Osteoblast (primary cell): ENCODE measurements around the gene MATCAP1. TPM values are rescaled to one million over a fixed set of nuclear protein-coding genes. Genes with fewer than 3 reads are reported as not detected.

Experiments
- DNase-seq: peaks from one replicate; pipeline ENCODE4 v3.0.0; 2011; ENCODE audit warnings: low spot score, mixed read lengths; ENCODE audit not compliant: insufficient read length; ENCODE audit errors: missing footprints
- H2AFZ ChIP-seq: 2 replicates; pipeline ENCODE4 v1.6.0; 2011; ENCODE audit warnings: mild to moderate bottlenecking, low read length
- H3K27ac ChIP-seq: 2 replicates; pipeline ENCODE4 v1.5.1; 2011; ENCODE audit warnings: mild to moderate bottlenecking, low read depth, low read length, moderate library complexity
- H3K27me3 ChIP-seq: 2 replicates; pipeline ENCODE4 v1.6.0; 2012; ENCODE audit warnings: mild to moderate bottlenecking, control low read depth, inconsistent platforms, low read length, moderate library complexity; ENCODE audit not compliant: insufficient read depth
- H3K36me3 ChIP-seq: 2 replicates; pipeline ENCODE4 v1.5.1; 2011; ENCODE audit warnings: mild to moderate bottlenecking, low read length, control low read depth, moderate library complexity; ENCODE audit not compliant: insufficient read depth
- H3K4me1 ChIP-seq: 2 replicates; pipeline ENCODE4 v1.5.1; 2011; ENCODE audit warnings: mild to moderate bottlenecking, low read length, control low read depth, moderate library complexity; ENCODE audit not compliant: insufficient read depth
- H3K4me2 ChIP-seq: 2 replicates; pipeline ENCODE4 v1.6.0; 2011; ENCODE audit warnings: mild to moderate bottlenecking, low read length; ENCODE audit not compliant: insufficient read depth
- H3K4me3 ChIP-seq: fragments of 200-600 bp; sonication (generic); 3 replicates; pipeline ENCODE4 v1.5.1; 2012; ENCODE audit warnings: mild to moderate bottlenecking, low read length, inconsistent platforms; ENCODE audit not compliant: insufficient read depth
- H3K79me2 ChIP-seq: 2 replicates; pipeline ENCODE4 v1.6.0; 2012; ENCODE audit warnings: mild to moderate bottlenecking, low read length, control low read depth, inconsistent platforms; ENCODE audit not compliant: insufficient read depth
- H3K9me3 ChIP-seq: 2 replicates; pipeline ENCODE4 v1.5.1; 2011; ENCODE audit warnings: low read depth, low read length, control low read depth
- H4K20me1 ChIP-seq: 2 replicates; pipeline ENCODE4 v1.6.0; 2012; ENCODE audit warnings: mild to moderate bottlenecking, low read length, control low read depth; ENCODE audit not compliant: insufficient read depth
- total RNA-seq: library from RNA; depleted of rRNA; stranded (reverse); fragments of >200 nt; gene quantifications from 2 replicates; pipeline ENCODE4 v1.2.3, GENCODE V29; 2012
- TF ChIP-seq, protein P1 (sequence below): IDR thresholded peaks from 2 replicates; pipeline ENCODE4 v1.5.1; 2011; ENCODE audit warnings: mild to moderate bottlenecking, low read depth, low read length, moderate library complexity; ENCODE audit errors: extremely low read depth

The MATCAP1 gene
- total RNA-seq, 1 donor = 3.6 TPM

DNA sequence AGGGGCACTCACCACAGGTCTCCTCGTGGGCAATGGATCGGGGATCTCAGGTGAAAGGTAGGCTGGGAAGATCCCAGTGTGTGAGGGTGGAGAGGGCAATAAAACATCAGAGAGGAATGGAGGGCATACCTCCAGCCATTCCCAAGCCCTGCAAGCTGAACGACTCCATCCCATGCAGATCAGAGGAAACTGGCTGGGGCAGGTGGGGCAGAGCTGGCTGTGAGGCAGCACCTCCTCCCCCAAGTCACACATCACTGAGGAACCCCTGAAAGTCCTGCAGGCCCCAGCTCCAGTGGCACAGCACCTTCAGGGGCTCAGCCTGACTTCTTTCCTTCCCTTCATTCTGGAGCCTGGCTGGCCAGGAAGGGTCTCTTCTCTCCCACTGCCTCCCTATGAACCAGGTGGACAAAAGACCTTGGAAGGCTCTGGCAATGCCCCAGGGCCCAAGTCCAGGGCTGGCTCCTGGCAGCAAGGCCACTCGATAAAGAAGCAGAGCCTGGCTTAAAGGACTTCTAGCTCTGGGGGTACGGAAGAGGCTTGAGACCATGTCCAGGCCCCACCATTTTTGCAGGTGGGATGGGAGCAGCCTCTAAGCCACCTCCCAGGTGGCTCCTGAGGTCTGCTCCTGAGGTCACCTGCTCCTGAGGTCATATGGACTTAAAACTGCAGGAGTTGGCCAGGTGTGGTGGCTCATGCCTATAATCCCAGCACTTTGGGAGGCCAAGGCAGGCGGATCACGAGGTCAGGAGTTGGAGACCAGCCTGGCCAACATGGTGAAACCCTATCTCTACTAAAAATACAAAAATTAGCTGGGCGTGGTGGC, 29.6 kb upstream of the MATCAP1 start:
- Histone ChIP-seq H3K4me1 (no peaks in the 10 kb centered on the region), H3K36me3 (no peaks in the 10 kb centered on the region), H3K4me2 (no peak overlapping the region), H2AFZ (no peak overlapping the region), H3K79me2 (no peaks in the 10 kb centered on the region), H3K27me3 (no peaks in the 10 kb centered on the region), H3K9me3 (no peaks in the 10 kb centered on the region), H4K20me1 (peaks cover 2% of the 10 kb centered on the region), H3K4me3 (no peak overlapping the region), H3K27ac (no peak overlapping the region)
- no peak for DNase-seq
- TF ChIP-seq, protein P1, sequence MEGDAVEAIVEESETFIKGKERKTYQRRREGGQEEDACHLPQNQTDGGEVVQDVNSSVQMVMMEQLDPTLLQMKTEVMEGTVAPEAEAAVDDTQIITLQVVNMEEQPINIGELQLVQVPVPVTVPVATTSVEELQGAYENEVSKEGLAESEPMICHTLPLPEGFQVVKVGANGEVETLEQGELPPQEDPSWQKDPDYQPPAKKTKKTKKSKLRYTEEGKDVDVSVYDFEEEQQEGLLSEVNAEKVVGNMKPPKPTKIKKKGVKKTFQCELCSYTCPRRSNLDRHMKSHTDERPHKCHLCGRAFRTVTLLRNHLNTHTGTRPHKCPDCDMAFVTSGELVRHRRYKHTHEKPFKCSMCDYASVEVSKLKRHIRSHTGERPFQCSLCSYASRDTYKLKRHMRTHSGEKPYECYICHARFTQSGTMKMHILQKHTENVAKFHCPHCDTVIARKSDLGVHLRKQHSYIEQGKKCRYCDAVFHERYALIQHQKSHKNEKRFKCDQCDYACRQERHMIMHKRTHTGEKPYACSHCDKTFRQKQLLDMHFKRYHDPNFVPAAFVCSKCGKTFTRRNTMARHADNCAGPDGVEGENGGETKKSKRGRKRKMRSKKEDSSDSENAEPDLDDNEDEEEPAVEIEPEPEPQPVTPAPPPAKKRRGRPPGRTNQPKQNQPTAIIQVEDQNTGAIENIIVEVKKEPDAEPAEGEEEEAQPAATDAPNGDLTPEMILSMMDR = no peak

DNA sequence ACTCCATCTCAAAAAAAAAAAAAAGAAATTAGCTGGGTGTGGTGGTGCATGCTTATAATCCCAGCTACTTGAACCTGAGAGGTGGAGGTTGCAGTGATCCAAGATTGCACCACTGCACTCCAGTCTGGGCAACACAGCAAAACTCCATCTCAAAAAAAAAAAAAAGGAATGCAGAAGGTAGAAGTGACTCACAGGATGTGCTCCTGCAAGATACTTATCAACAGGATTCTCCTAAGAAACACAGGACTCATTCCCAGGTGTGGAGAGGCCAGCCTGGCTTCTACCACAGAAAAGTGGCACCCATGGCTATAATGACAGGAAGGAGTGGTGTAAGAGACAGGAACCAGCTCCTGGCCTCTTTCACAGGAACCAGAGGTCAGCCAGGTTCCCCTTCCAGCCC, 29.0 kb upstream of the MATCAP1 start:
- Histone ChIP-seq H3K4me3 (no peak overlapping the region), H2AFZ (no peak overlapping the region), H3K79me2 (no peaks in the 10 kb centered on the region), H3K4me1 (no peaks in the 10 kb centered on the region), H3K9me3 (no peaks in the 10 kb centered on the region), H3K36me3 (no peaks in the 10 kb centered on the region), H4K20me1 (peaks cover 2% of the 10 kb centered on the region), H3K27me3 (no peaks in the 10 kb centered on the region), H3K4me2 (no peak overlapping the region), H3K27ac (no peak overlapping the region)
- DNase-seq = no peak
- TF ChIP-seq, protein P1 = no peak

DNA sequence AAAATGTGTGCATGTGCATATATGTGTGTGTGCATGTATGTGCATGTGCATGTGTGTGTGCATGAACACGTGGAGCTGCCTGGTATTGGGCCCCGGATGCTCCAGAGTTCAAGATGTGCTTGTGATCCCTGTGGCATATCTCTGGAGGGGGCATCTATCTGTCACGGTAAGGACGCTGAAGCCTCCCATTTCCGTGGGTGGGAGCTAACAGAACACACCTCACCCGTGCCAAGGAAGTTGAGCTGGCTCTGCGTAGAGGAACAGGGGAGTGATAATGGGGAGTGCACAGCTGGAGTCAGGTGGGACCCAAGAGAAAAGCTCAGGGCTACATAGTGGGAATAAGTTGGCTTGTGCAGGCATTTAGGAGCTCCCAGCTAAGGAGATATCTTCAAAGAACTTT, 27.9 kb upstream of the MATCAP1 start:
- TF ChIP-seq, protein P1 = no peak
- Histone ChIP-seq H3K4me1 (no peaks in the 10 kb centered on the region), H3K4me2 (no peak overlapping the region), H3K27me3 (no peaks in the 10 kb centered on the region), H3K79me2 (no peaks in the 10 kb centered on the region), H3K4me3 (no peak overlapping the region), H3K36me3 (no peaks in the 10 kb centered on the region), H3K27ac (no peak overlapping the region), H4K20me1 (peaks cover 2% of the 10 kb centered on the region), H3K9me3 (no peaks in the 10 kb centered on the region), H2AFZ (no peak overlapping the region)
- DNase-seq = no peak

DNA sequence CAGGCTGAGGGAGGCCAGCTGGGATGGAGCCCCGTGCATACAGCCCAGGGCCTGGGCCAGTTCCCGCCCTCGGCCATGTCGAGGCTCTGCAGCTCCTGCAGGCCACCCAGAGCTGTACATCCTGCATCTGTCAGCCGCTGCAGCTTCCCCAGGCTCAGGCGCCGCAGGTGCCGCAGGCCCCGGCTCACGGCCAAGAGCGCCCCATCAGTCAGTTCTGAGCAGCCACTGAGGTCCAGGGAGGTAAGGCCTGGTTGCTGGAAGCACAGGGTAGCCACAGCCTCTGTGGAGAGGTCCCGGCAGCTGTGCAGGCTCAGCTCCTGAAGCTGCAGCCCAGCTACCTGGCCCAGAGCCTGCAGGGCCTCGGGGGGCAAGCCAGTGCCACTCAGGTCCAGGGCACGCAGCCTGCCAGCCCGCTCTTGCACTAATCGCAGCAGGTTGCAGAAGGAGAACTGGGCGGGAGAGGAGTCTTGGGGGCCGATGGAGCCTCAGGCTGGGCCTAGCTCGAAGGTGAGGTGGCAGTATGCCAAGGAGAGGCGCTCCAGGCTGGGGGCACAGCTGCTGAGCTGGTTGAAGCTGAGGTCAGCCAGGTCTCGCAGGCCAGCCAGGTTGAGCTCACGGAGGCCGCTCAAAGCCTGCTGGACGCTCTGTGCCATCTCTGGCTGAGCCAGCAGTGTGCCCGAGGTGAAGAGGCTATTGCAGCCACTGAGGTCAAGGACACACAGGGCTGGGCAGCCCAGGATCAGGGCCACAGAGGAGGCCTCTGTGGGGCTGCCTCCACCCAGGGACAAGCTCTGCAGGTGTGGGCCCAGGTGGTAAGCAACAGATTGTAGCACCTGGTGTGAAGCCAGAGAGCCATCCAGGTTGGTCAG, 26.5 kb upstream of the MATCAP1 start:
- Histone ChIP-seq H3K36me3 (no peaks in the 10 kb centered on the region), H3K4me1 (no peaks in the 10 kb centered on the region), H3K9me3 (no peaks in the 10 kb centered on the region), H3K4me3 (no peak overlapping the region), H3K27me3 (no peaks in the 10 kb centered on the region), H3K4me2 (no peak overlapping the region), H3K79me2 (no peaks in the 10 kb centered on the region), H2AFZ (no peak overlapping the region), H3K27ac (no peak overlapping the region), H4K20me1 (peaks cover 2% of the 10 kb centered on the region)
- TF ChIP-seq, protein P1 = no peak
- DNase-seq = no peak
